Caco-2 (cell line): Measurements from ENCODE around the gene SULT2B1. TPM values are rescaled to one million over a fixed set of nuclear protein-coding genes. Genes with fewer than 3 reads are reported as not detected.

Experiments used
- BruUV-seq: library from RNA; stranded (reverse); fragments of 400-500 nt; replicated peaks from 2 replicates; lab custom pipeline; 2021; lab: Mats Ljungman, UMichigan
- CTCF ChIA-PET: fragments of 300-600 bp; sonication (Branson Sonifier 250); formaldehyde crosslinking; loops from one replicate; lab custom pipeline; 2022; ENCODE audit warnings: antibody characterized with exemption; lab: Charles Lee
- POLR2A ChIA-PET: fragments of 300-600 bp; sonication (Branson Sonifier 250); formaldehyde crosslinking; loops from one replicate; lab custom pipeline; 2022; ENCODE audit warnings: antibody characterized with exemption; lab: Charles Lee
- DNase-seq, 2 experiments: peaks; one replicate each; pipeline versions ENCODE4 v3.0.0 to v3.0.0-alpha.2; 2020 to 2022
- H3K27me3 ChIP-seq: replicated peaks from 2 replicates; pipeline ENCODE4 v1.6.0; 2011; ENCODE audit warnings: low read length; ENCODE audit not compliant: control insufficient read depth, insufficient read depth
- H3K36me3 ChIP-seq: 2 replicates; pipeline ENCODE4 v1.5.1; 2011; ENCODE audit warnings: low read length; ENCODE audit not compliant: control insufficient read depth, insufficient read depth
- H3K4me1 ChIP-seq: fragments of 250-450 bp; sonication (Bioruptor Pico); 2 replicates; pipeline ENCODE4 v1.5.1; 2020; ENCODE audit warnings: mild to moderate bottlenecking
- H3K4me3 ChIP-seq: 2 replicates; pipeline ENCODE4 v1.5.1; 2011; ENCODE audit warnings: low read depth, mild to moderate bottlenecking, control low read depth, low read length
- H3K9me3 ChIP-seq: fragments of 250-450 bp; sonication (Bioruptor Pico); 2 replicates; pipeline ENCODE4 v1.5.1; 2020; ENCODE audit warnings: mild to moderate bottlenecking, moderate library complexity
- H3K27ac Mint-ChIP-seq: one replicate; pipeline ENCODE4 v1.8.0; 2022; ENCODE audit warnings: mixed read lengths; ENCODE audit not compliant: unreplicated experiment
- H3K27me3 Mint-ChIP-seq: one replicate; pipeline ENCODE4 v1.8.0; 2022; ENCODE audit warnings: mixed read lengths; ENCODE audit not compliant: insufficient read depth, unreplicated experiment
- H3K36me3 Mint-ChIP-seq: one replicate; pipeline ENCODE4 v1.8.0; 2022; ENCODE audit warnings: mild to moderate bottlenecking, mixed read lengths; ENCODE audit not compliant: insufficient read depth, unreplicated experiment
- H3K4me1 Mint-ChIP-seq: one replicate; pipeline ENCODE4 v1.8.0; 2022; ENCODE audit warnings: low read depth, mixed read lengths; ENCODE audit not compliant: unreplicated experiment
- H3K4me3 Mint-ChIP-seq: one replicate; pipeline ENCODE4 v1.8.0; 2022; ENCODE audit warnings: mild to moderate bottlenecking, moderate library complexity, mixed read lengths; ENCODE audit not compliant: unreplicated experiment
- H3K9me3 Mint-ChIP-seq: one replicate; pipeline ENCODE4 v1.8.0; 2022; ENCODE audit warnings: mixed read lengths; ENCODE audit not compliant: unreplicated experiment
- intact Hi-C: fragments of 100-400 bp; cut with micrococcal nuclease; formaldehyde crosslinking; loops from one replicate; pipeline ENCODE4 v1.10.0; 2022; ENCODE audit not compliant: unreplicated experiment
- total RNA-seq: library from RNA; stranded (reverse); gene quantifications from 2 replicates; pipeline ENCODE4 v1.2.3, GENCODE V29; 2022
- TF ChIP-seq, protein P1 (sequence below), 2 experiments: fragments of 200-600 bp in 1 of 2; IDR thresholded peaks; 1 replicate in 1 of 2; 2 replicates in 1 of 2; pipeline versions ENCODE4 v1.5.1 to v1.8.0; 2011 to 2022; ENCODE audit warnings: antibody characterized with exemption in 1 of 2, control low read depth in 1 of 2, inconsistent platforms in 1 of 2, low read depth in 1 of 2, low read length in 1 of 2, mild to moderate bottlenecking in 1 of 2, moderate library complexity in 1 of 2; ENCODE audit not compliant: insufficient read depth in 1 of 2, severe bottlenecking in 1 of 2, unreplicated experiment in 1 of 2

SULT2B1 gene
- total RNA-seq, 1 experiment from 2014 or later: 1.4 TPM

DNA sequence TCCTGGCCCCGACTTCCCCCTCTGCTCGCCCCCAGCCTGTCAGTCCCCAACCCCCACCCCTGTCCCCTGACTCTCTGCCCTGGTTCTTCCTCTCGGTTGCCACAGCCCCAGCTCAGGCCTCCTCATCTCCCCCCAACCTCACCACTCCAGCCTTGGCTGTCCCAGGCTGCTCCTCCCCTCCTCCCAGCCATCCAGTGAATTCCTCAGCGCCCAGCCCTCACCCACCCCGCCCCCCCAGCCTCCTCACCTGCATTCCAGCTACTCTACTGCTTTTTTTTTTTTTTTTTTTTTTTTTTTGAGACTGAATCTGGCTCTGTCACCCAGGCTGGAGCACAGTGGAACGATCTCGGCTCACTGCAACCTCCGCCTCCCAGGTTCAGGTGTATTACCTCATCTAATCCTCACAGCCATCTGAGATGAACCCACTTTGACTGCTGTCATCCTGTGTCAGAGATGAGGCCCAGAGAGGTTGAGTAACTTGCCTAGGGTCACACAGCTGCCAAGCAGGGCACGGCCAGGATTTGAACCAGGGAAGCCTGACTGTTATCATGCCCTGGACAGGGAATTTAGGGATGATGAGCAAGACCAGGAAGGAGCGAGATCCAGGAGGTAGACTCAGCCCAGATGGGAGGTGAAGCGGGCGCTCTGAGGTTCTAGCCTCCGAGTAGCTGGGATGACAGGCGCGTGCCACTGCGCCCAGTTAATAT is 2.6 kb downstream of the SULT2B1 start:
- TF ChIP-seq, protein P1, sequence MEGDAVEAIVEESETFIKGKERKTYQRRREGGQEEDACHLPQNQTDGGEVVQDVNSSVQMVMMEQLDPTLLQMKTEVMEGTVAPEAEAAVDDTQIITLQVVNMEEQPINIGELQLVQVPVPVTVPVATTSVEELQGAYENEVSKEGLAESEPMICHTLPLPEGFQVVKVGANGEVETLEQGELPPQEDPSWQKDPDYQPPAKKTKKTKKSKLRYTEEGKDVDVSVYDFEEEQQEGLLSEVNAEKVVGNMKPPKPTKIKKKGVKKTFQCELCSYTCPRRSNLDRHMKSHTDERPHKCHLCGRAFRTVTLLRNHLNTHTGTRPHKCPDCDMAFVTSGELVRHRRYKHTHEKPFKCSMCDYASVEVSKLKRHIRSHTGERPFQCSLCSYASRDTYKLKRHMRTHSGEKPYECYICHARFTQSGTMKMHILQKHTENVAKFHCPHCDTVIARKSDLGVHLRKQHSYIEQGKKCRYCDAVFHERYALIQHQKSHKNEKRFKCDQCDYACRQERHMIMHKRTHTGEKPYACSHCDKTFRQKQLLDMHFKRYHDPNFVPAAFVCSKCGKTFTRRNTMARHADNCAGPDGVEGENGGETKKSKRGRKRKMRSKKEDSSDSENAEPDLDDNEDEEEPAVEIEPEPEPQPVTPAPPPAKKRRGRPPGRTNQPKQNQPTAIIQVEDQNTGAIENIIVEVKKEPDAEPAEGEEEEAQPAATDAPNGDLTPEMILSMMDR (IDR thresholded peaks at IDR 0.05; ENCODE audit: insufficient read depth in 1 of 2, low read depth in 1 of 2, low read length in 1 of 2, severe bottlenecking in 1 of 2, unreplicated experiment in 1 of 2): no peak
- no peaks in the 10 kb centered on the region for H3K27me3 ChIP-seq
- no peaks in the 10 kb centered on the region for H3K36me3 ChIP-seq
- CTCF ChIA-PET: interaction anchor here (0.6 to 1.9 kb wide), 13 partner anchors 17 to 777 kb away, joined by 3 to 16 read pairs (median 6); no protein-coding TSS in a partner anchor
- Mint-ChIP-seq H3K27ac (peak overlapping the region; percentile 98), H3K27me3 (no peaks in the 10 kb centered on the region), H3K36me3 (peaks cover 23% of the 10 kb centered on the region), H3K4me1 (peaks cover 49% of the 10 kb centered on the region), H3K9me3 (no peaks in the 10 kb centered on the region), H3K4me3 (peak overlapping the region; percentile 75)
- intact Hi-C loops: loop anchor here (1.0 to 2.0 kb wide), 5 partner anchors 11 to 79 kb away; no protein-coding TSS in a partner anchor
- no peaks in the 10 kb centered on the region for H3K9me3 ChIP-seq
- peak overlapping the region; percentile 24 for H3K4me3 ChIP-seq
- no TSS peak for BruUV-seq
- POLR2A ChIA-PET: interaction anchor here (0.6 to 1.9 kb wide), 20 partner anchors 13 to 506 kb away, joined by 3 to 21 read pairs (median 6); partner anchors contain the start of genes GRIN2D, RPL18 and SPHK2
- peaks cover 70% of the 10 kb centered on the region for H3K4me1 ChIP-seq
- peak; percentile 95 to 98 for DNase-seq

DNA sequence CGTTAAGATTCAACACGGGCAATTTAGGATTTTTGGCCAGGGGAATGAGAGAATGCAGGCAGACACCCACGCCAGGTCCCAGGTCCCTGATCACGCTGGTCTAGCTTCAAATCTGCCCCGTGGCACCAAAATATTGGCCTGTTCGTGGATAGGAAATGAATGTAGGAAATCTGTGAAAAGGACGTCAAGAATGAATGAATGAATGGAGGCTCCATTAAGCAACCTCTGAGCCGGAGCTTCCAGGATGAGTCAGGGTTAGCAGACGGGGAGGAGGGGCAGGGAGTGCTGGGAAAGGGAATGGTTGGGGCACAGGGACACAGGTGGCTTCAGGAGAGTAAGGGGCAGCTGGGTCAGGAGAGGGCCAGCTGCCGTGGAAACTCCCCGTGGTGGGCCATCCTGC is 4.2 kb downstream of the SULT2B1 start:
- no peak overlapping the region for H3K4me3 ChIP-seq
- peak; percentile 80 to 89 for DNase-seq
- peak overlapping the region; percentile 18 for H3K4me3 Mint-ChIP-seq
- peaks cover 48% of the 10 kb centered on the region for H3K4me1 Mint-ChIP-seq
- H3K9me3 ChIP-seq: no peaks in the 10 kb centered on the region
- H3K27me3 ChIP-seq: no peaks in the 10 kb centered on the region
- peaks cover 69% of the 10 kb centered on the region for H3K4me1 ChIP-seq
- no peaks in the 10 kb centered on the region for H3K27me3 Mint-ChIP-seq
- no peaks in the 10 kb centered on the region for H3K9me3 Mint-ChIP-seq
- H3K36me3 Mint-ChIP-seq: peaks cover 30% of the 10 kb centered on the region
- intact Hi-C loops: no loop called here
- no peaks in the 10 kb centered on the region for H3K36me3 ChIP-seq
- CTCF ChIA-PET: interaction anchor here (0.8 to 1.4 kb wide), 2 partner anchors 28 to 50 kb away, joined by 3 to 4 read pairs; no protein-coding TSS in a partner anchor
- BruUV-seq: no TSS peak
- peak overlapping the region; percentile 98 for H3K27ac Mint-ChIP-seq
- TF ChIP-seq, protein P1 (IDR thresholded peaks at IDR 0.05; ENCODE audit: insufficient read depth in 1 of 2, low read depth in 1 of 2, low read length in 1 of 2, severe bottlenecking in 1 of 2, unreplicated experiment in 1 of 2): no peak
- POLR2A ChIA-PET: interaction anchor here (0.5 to 1.0 kb wide), 2 partner anchors 54 to 63 kb away, joined by 3 to 4 read pairs; partner anchors contain the start of gene RPL18

DNA sequence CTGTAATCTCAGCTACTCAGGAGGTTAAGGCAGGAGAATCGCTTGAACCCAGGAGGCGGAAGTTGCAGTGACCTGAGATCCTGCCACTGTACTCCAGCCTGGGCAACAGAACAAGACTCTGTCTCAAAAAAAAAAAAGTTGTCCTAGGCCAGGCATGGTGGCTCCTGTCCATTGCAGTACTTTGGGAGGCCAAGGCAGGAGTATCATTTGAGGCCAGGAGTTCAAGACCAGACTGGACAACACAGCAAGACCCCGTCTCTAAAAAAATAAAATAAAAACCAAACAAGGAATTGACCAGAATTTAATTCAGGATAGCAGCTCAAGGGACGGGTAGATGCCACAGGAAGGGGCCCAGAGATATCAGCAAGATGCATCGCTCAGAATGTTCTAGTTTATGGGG is 4.9 kb downstream of the SULT2B1 start:
- intact Hi-C loops: no loop called here
- Mint-ChIP-seq H3K27ac (peak overlapping the region; percentile 98), H3K27me3 (no peaks in the 10 kb centered on the region), H3K36me3 (peaks cover 30% of the 10 kb centered on the region), H3K4me3 (no peak overlapping the region), H3K4me1 (peaks cover 42% of the 10 kb centered on the region), H3K9me3 (no peaks in the 10 kb centered on the region)
- no peaks in the 10 kb centered on the region for H3K9me3 ChIP-seq
- ChIA-PET POLR2A (interaction anchor here (0.5 to 1.0 kb wide), 2 partner anchors 16 to 55 kb away, joined by 3 to 4 read pairs; no protein-coding TSS in a partner anchor), CTCF (interaction anchor here (1.4 kb wide), 1 partner anchor 28 kb away, joined by 3 read pairs; no protein-coding TSS in a partner anchor)
- TF ChIP-seq, protein P1 (IDR thresholded peaks at IDR 0.05; ENCODE audit: insufficient read depth in 1 of 2, low read depth in 1 of 2, low read length in 1 of 2, severe bottlenecking in 1 of 2, unreplicated experiment in 1 of 2): no peak
- no peak for DNase-seq
- H3K27me3 ChIP-seq: no peaks in the 10 kb centered on the region
- no TSS peak for BruUV-seq
- H3K4me1 ChIP-seq: peaks cover 63% of the 10 kb centered on the region
- H3K36me3 ChIP-seq: no peaks in the 10 kb centered on the region
- H3K4me3 ChIP-seq: no peak overlapping the region
